ENCODE data around the gene CCDC78. TPM values are rescaled to one million over a fixed set of nuclear protein-coding genes. Genes with fewer than 3 reads are reported as not detected.

Gene CCDC78
- total and polyA plus RNA-seq, 2 donors (not counting 3 experiments of a cell fraction or from before 2014, with no cell fraction given) = 0.50 to 1.3 TPM

DNA sequence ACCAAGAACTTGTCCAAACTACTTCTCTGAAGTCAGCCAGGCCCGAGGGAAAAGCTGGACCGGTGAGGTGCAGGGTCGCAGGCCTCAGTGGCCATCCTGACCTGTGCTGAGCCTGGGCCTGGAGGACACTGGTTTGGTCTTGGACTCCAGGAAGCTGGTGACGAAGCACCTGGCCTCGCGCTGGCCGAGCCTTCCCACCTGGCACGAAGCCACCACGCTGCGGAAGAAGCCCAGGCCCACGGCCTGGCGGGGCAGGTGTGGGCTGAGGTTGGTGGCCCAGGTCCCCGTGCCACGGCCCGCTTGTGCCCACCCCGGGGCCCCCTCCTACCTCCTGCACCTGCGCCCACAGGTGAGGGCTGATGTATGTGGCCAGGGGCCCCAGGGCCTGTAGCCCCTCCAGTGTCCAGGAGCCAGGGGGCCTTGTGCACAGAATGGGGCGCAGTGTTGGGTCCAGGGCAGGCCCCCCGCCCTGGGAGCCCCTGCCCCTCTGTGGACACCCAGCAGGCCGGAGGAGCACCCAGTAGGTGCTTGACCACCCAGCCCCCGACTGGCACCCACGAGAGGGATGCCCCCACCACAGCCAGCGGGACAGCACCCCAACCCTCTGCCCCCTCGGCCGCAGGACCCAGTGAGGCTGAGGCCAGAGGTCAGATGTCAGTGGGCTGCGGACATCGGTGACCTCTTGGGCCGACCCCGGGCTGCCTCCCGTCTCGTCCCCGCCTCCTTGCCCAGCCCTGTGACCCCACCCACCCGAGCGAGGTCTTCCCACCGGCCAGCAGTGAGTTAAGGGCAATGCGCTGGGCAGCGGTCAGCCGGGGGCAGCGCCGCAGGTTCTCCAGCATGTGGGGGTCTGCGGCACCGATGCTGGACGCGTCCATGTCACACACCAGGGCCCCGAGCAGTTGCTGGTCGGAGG, 48.1 kb upstream of the CCDC78 start:
- intact Hi-C loops (cut with micrococcal nuclease) = no loop called here

More for the DNA sequence above, 48.1 kb upstream of the CCDC78 start:
- dilution Hi-C loops (cut with MboI; ENCODE audit: extremely low pct_ligation_motif_present, low sequenced_read_pairs) = no loop called here
- H3K9ac ChIP-seq (replicated peaks; ENCODE audit: extremely low read depth, insufficient read depth, low read length) = no peak overlapping the region
- no peaks in the 10 kb centered on the region for H3K79me2 ChIP-seq (ENCODE audit: control insufficient read depth, insufficient read depth, low read length)
- no peaks in the 10 kb centered on the region for H3K36me3 ChIP-seq (ENCODE audit: control insufficient read depth in 2 of 2, extremely low read depth in 1 of 2, insufficient read depth in 2 of 2, low read length in 2 of 2)
- no peaks in the 10 kb centered on the region for H3K9me3 ChIP-seq (replicated peaks; ENCODE audit: control insufficient read depth, insufficient read depth, low read length)
- CTCF ChIA-PET = no interaction called here
- TF ChIP-seq FOS (IDR thresholded peaks at IDR 0.05; ENCODE audit: borderline replicate concordance, insufficient read depth, low read length) (no peak), MYC (IDR thresholded peaks at IDR 0.05; ENCODE audit: low read depth, low read length) (no peak), POLR2A (IDR thresholded peaks at IDR 0.05; ENCODE audit: low read depth, low read length) (no peak), EZH2 (IDR thresholded peaks at IDR 0.05; ENCODE audit: borderline replicate concordance, low read depth, low read length, severe bottlenecking) (no peak), POLR2AphosphoS5 (IDR thresholded peaks at IDR 0.05; ENCODE audit: insufficient read depth, low read depth, low read length) (no peak), JUN (IDR thresholded peaks at IDR 0.05; ENCODE audit: borderline replicate concordance, insufficient read depth, insufficient read length, low read depth) (no peak)
- TF ChIP-seq, protein P1, sequence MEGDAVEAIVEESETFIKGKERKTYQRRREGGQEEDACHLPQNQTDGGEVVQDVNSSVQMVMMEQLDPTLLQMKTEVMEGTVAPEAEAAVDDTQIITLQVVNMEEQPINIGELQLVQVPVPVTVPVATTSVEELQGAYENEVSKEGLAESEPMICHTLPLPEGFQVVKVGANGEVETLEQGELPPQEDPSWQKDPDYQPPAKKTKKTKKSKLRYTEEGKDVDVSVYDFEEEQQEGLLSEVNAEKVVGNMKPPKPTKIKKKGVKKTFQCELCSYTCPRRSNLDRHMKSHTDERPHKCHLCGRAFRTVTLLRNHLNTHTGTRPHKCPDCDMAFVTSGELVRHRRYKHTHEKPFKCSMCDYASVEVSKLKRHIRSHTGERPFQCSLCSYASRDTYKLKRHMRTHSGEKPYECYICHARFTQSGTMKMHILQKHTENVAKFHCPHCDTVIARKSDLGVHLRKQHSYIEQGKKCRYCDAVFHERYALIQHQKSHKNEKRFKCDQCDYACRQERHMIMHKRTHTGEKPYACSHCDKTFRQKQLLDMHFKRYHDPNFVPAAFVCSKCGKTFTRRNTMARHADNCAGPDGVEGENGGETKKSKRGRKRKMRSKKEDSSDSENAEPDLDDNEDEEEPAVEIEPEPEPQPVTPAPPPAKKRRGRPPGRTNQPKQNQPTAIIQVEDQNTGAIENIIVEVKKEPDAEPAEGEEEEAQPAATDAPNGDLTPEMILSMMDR (IDR thresholded peaks at IDR 0.05; ENCODE audit: extremely low read depth in 1 of 2, insufficient read depth in 1 of 2, low read depth in 1 of 2, low read length in 2 of 2) = no peak
- TF ChIP-seq, protein P2, sequence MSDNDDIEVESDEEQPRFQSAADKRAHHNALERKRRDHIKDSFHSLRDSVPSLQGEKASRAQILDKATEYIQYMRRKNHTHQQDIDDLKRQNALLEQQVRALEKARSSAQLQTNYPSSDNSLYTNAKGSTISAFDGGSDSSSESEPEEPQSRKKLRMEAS (IDR thresholded peaks at IDR 0.05; ENCODE audit: insufficient read depth, insufficient read length) = no peak
- no peak overlapping the region for H3K4me3 ChIP-seq (replicated peaks in 1 of 3; ENCODE audit: insufficient read depth in 1 of 3, low read depth in 1 of 3, low read length in 3 of 3)
- POLR2A ChIA-PET = no interaction called here
- H3K9me1 ChIP-seq (replicated peaks; ENCODE audit: control insufficient read depth, extremely low read depth, insufficient read depth, low read length) = no peaks in the 10 kb centered on the region
- no peak overlapping the region for H2AFZ ChIP-seq (ENCODE audit: low read depth, low read length)
- no peak overlapping the region for H3K4me2 ChIP-seq (ENCODE audit: insufficient read depth, low read length)
- no peak for FAIRE-seq
- no peaks in the 10 kb centered on the region for H3K27me3 ChIP-seq (ENCODE audit: control insufficient read depth in 2 of 2, insufficient read depth in 2 of 2, low read length in 2 of 2)
- no peak overlapping the region for H3K27ac ChIP-seq (ENCODE audit: insufficient read depth, low read depth, low read length)
- H3K4me1 ChIP-seq (ENCODE audit: control insufficient read depth, extremely low read depth, insufficient read depth, low read length) = no peaks in the 10 kb centered on the region
- no peak for DNase-seq (ENCODE audit: low read depth, low spot score)
- no TSS peak for BruUV-seq (replicated peaks)
- no peaks in the 10 kb centered on the region for H4K20me1 ChIP-seq (replicated peaks; ENCODE audit: control insufficient read depth, extremely low read depth, insufficient read depth, low read length)
